Stimulated activated naive CD4-positive, alpha-beta T cell (primary cell): ENCODE measurements around the gene KLKB1.
A peak's percentile ranks its signal among the peaks of the same experiment; 100 is the strongest.
"Not testable (repeated sequence)": the region's sequence is repeated elsewhere in the genome, so short reads cannot be mapped to it uniquely, and the experiment has no call there.

Experiments used
- DNase-seq, 6 experiments: peaks; one replicate each; lab custom pipeline; 2025; lab: John Stamatoyannopoulos, UW

The KLKB1 gene

GRCh38 chr4:186265250-186265649, 37.9 kb downstream of the KLKB1 start:
- DNase-seq = not testable (repeated sequence)

GRCh38 chr4:186265683-186266652, 38.7 kb downstream of the KLKB1 start, which contains the start of gene F11:
F11 (plus strand) TSS chr4:186266189; CDS start chr4:186267137, 948 bp downstream.
- no peak for DNase-seq

- DNase-seq = no peak
These were observed 39.6 kb downstream of the KLKB1 start for GRCh38 chr4:186266729-186267456.

- no peak for DNase-seq
These were observed 43.9 kb downstream of the KLKB1 start for GRCh38 chr4:186271081-186271678.

- no peak for DNase-seq
These were observed 45.5 kb downstream of the KLKB1 start for GRCh38 chr4:186272699-186273391.

GRCh38 chr4:186273392-186273789, 46.1 kb downstream of the KLKB1 start:
- DNase-seq = not testable (repeated sequence)

GRCh38 chr4:186283311-186283710, 56.0 kb downstream of the KLKB1 start:
- no peak for DNase-seq

- no peak for DNase-seq
These were observed 57.8 kb downstream of the KLKB1 start for GRCh38 chr4:186285147-186285546.

GRCh38 chr4:186286581-186286980, 59.3 kb downstream of the KLKB1 start:
- no peak for DNase-seq

- no peak for DNase-seq
These were observed 64.1 kb downstream of the KLKB1 start for GRCh38 chr4:186291256-186291890.

GRCh38 chr4:186294160-186294559, 66.9 kb downstream of the KLKB1 start:
- DNase-seq = no peak

- no peak for DNase-seq
These were observed 69.2 kb downstream of the KLKB1 start for GRCh38 chr4:186296481-186296880.

GRCh38 chr4:186297013-186297645, 69.8 kb downstream of the KLKB1 start:
- peak in 2 of 6 experiments; percentile 4 to 9 for DNase-seq

- DNase-seq = no peak
These were observed 70.8 kb downstream of the KLKB1 start for GRCh38 chr4:186298031-186298647.

GRCh38 chr4:186299291-186299690, 72.0 kb downstream of the KLKB1 start:
- no peak for DNase-seq

GRCh38 chr4:186300659-186301390, 73.5 kb downstream of the KLKB1 start:
- DNase-seq = no peak

GRCh38 chr4:186304216-186304615, 76.9 kb downstream of the KLKB1 start:
- DNase-seq = no peak

GRCh38 chr4:186304866-186305505, 77.7 kb downstream of the KLKB1 start:
- no peak for DNase-seq

GRCh38 chr4:186307497-186307896, 80.2 kb downstream of the KLKB1 start:
- DNase-seq = no peak
